Tibial artery (tissue), 4 donors: ENCODE data around the gene RBM4.
A peak's percentile ranks its signal among the peaks of the same experiment; 100 is the strongest.

Experiments used
- DNase-seq, 2 donors: peaks; one replicate each; pipeline ENCODE4 v3.0.0-alpha.2; 2019
- H3K27ac ChIP-seq, 2 donors: fragments of 200-600 bp; sonication (generic) in 1 of 2; 1 replicate in 1 of 2; 2 replicates in 1 of 2; pipeline ENCODE4 v1.5.1; 2018 to 2019; ENCODE audit warnings: mild to moderate bottlenecking in 1 of 2
- H3K27me3 ChIP-seq, 2 donors: fragments of 200-600 bp; sonication (generic) in 1 of 2; one replicate each; pipeline versions ENCODE4 v1.5.1 to v1.6.0; 2016 to 2019
- H3K36me3 ChIP-seq, 3 donors: fragments of 200-600 bp; sonication (generic) in 2 of 3; one replicate each; pipeline ENCODE4 v1.5.1; 2016 to 2019; ENCODE audit warnings: mild to moderate bottlenecking in 2 of 3
- H3K4me1 ChIP-seq, 4 donors: fragments of 200-600 bp; sonication (generic) in 2 of 4; 1 replicate in 3 of 4; 2 replicates in 1 of 4; pipeline ENCODE4 v1.5.1; 2016 to 2019
- H3K4me3 ChIP-seq, 2 donors: fragments of 200-600 bp; sonication (generic) in 1 of 2; 1 replicate in 1 of 2; 2 replicates in 1 of 2; pipeline ENCODE4 v1.5.1; 2018 to 2019; ENCODE audit warnings: mild to moderate bottlenecking in 2 of 2
- H3K9me3 ChIP-seq, 3 donors: fragments of 200-600 bp; sonication (generic) in 1 of 3; one replicate each; pipeline ENCODE4 v1.5.1; 2016 to 2019
- intact Hi-C: fragments of 100-400 bp; cut with DNase I; formaldehyde crosslinking; loops from one replicate; pipeline ENCODE4 v1.15.0; 2023; ENCODE audit warnings: low total_unique reads
- TF ChIP-seq, protein P1 (sequence below), 2 experiments: fragments of 200-600 bp in 1 of 2; fragments of 450-650 bp in 1 of 2; IDR thresholded peaks; one replicate each; pipeline ENCODE4 v1.5.1; 2017 to 2019; ENCODE audit warnings: antibody characterized with exemption in 2 of 2, mild to moderate bottlenecking in 1 of 2, moderate library complexity in 1 of 2

RBM4 gene

DNA sequence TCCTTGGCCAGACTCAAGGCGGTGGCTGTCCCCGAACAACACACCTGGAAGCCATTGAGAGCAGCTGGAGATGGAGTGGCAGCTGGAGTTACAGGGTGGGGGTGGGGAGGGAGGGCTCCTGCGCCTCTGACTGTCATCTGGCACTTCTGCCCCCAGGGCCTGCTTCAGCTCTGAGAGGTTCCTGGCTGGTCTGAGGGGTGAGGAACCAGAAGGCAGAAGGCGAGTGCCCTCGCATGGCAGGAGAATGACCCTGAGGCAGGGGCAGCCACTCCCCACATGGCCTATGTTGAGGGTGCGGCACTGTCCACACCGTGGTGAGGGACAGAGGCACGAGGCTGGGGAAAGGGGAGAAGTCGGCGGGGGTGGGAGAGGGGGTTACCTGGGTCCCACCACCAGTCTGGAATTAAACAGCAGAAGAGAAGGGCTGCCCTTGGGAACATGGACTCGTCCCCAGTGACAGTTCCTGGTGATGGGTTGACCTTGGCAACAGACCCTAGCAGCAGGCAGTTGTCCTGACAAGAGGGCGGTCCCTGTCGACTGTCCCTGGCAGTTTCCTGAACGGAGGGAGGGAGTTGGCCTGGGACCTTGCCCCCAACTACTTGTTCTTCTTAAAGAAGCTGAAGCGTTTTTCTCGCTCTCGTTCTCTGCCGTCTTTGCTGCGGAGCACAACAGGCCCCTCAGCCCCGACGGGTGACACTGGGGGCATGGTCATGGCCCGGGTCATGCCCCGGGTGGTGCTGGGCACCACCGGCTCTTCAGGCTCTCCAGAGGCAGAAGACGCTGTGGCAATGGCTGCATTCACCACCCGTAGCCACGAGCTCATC is 47.0 kb downstream of the RBM4 start:
- Histone ChIP-seq H3K27ac (no peak overlapping the region), H3K4me1 (no peaks in the 10 kb centered on the region), H3K27me3 (peaks cover 0 to 17% of the 10 kb centered on the region in 2 donors), H3K36me3 (peaks cover 0 to 35% (median 0%) of the 10 kb centered on the region in 3 donors), H3K9me3 (no peaks in the 10 kb centered on the region), H3K4me3 (no peak overlapping the region)
- intact Hi-C loops, result no loop called here
- peak in 1 of 2 donors; percentile 43 for DNase-seq
- TF ChIP-seq, protein P1, sequence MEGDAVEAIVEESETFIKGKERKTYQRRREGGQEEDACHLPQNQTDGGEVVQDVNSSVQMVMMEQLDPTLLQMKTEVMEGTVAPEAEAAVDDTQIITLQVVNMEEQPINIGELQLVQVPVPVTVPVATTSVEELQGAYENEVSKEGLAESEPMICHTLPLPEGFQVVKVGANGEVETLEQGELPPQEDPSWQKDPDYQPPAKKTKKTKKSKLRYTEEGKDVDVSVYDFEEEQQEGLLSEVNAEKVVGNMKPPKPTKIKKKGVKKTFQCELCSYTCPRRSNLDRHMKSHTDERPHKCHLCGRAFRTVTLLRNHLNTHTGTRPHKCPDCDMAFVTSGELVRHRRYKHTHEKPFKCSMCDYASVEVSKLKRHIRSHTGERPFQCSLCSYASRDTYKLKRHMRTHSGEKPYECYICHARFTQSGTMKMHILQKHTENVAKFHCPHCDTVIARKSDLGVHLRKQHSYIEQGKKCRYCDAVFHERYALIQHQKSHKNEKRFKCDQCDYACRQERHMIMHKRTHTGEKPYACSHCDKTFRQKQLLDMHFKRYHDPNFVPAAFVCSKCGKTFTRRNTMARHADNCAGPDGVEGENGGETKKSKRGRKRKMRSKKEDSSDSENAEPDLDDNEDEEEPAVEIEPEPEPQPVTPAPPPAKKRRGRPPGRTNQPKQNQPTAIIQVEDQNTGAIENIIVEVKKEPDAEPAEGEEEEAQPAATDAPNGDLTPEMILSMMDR (IDR thresholded peaks at IDR 0.05), result no peak

DNA sequence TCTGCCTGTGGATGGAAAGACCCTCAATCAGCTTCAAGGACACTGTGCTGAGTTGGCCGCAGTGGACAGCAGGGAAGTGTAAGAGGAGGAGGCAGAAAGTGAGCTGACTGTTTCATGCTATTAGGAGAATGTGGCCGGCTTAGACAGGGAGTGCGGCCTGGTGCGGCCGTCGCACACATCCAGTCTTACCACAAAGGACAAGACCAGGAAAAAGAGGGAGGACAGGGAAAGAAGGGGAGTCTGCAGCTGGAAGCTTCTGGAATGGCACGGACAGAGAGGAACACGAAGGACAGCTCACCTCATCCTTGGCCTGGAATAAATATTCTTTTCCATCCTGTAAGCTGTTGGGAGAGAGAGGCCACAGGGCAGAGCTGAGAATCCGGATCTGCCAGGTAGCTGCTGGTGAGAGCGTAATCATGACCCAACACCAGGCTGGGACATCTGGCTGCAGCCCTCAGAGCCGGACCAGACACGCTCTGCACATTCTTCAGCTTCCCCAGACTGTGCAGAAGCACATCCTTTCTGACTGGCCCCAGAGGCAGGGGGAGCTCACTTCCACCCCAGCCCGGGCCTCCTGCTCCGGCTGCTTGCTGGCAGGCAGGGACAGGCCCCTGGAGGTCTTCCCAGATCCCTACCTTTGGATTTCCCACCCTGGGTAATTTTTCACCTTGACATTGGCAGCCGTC is 47.7 kb downstream of the RBM4 start:
- Histone ChIP-seq H3K27me3 (peaks cover 0 to 17% of the 10 kb centered on the region in 2 donors), H3K4me1 (no peaks in the 10 kb centered on the region), H3K4me3 (no peak overlapping the region), H3K27ac (no peak overlapping the region), H3K9me3 (no peaks in the 10 kb centered on the region), H3K36me3 (peaks cover 0 to 41% (median 0%) of the 10 kb centered on the region in 3 donors)
- TF ChIP-seq, protein P1 (IDR thresholded peaks at IDR 0.05), result no peak
- DNase-seq, result peak in 1 of 2 donors; percentile 41
- intact Hi-C loops, result no loop called here

DNA sequence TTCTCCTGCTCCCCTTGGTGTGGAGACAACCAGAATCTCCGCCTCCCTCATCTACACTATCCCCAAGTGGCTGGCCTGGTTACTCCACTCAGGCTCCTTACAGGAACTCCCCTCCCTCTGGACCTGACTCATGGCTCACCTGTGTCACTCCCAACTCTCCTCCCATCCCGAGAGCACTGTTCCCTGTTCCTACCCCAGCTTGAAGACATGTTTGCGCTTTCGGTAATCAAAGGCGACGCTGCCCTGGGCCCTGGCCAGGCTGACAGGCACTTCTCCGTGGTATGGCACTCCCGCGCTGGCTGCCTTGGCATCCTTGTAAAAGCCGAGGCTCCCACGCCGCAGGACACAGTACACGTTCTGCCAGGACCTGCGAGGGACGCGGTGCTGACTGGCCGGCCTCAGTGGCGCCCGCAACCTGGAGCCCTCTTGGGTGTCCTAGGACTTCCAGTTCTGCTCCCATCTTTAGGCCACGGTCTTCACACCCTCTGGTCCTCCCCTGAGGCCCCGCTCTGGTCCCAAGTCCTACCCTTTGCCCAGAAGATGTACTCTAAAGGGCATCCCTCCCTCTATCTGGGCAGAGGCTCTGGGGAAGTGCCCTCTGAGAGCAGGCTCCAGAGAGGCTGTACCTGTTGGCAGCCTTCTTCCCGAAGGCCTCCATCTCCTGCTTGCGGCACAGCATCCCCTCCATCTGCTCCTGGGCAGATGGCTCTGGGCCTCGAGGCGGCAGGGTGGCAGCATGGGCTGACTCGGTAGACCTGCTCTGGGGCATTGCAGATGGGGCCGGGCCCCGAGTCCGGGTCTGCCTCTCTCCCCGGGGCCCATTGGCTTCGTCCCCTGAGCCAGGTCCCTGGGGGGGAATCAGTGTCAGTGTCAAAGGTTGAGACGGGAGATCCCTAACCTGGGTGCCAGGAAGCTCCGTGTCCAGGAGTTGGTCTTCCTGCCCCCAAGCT is 48.6 kb downstream of the RBM4 start:
- Histone ChIP-seq H3K9me3 (no peaks in the 10 kb centered on the region), H3K36me3 (peaks cover 0 to 44% (median 0%) of the 10 kb centered on the region in 3 donors), H3K27me3 (peaks cover 0 to 17% of the 10 kb centered on the region in 2 donors), H3K4me1 (no peaks in the 10 kb centered on the region), H3K4me3 (no peak overlapping the region), H3K27ac (no peak overlapping the region)
- intact Hi-C loops, result no loop called here
- DNase-seq, result peak in 1 of 2 donors; percentile 59
- TF ChIP-seq, protein P1 (IDR thresholded peaks at IDR 0.05), result no peak

DNA sequence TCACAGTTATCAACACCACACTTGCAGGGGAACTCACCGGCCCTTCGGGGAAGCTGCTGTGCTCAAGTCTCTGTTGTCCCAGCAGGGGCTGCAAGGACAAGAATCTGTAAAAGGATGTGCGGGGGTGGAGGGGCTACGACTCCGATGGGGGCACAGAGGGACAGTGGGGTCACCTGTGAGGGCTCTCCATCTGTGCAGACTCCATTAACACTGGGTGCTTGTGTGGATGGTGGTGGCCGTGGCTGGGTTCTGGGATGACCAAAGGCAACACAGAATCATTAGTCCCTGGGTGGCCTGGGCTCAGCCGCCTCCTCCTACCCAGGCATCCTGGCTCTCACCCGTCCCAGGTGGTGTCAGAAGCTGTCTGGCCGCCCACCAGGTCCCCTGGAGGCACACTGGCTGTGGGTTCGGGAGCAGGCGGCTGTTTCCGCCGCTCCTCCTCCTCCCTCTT is 49.4 kb downstream of the RBM4 start:
- DNase-seq, result peak in 1 of 2 donors; percentile 52

More for the DNA sequence above, 49.4 kb downstream of the RBM4 start:
- no peaks in the 10 kb centered on the region for H3K4me1 ChIP-seq
- no peak overlapping the region for H3K4me3 ChIP-seq
- TF ChIP-seq, protein P1 (IDR thresholded peaks at IDR 0.05), result no peak
- H3K9me3 ChIP-seq, result no peaks in the 10 kb centered on the region
- H3K27ac ChIP-seq, result no peak overlapping the region
- peaks cover 0 to 50% (median 0%) of the 10 kb centered on the region in 3 donors for H3K36me3 ChIP-seq
- intact Hi-C loops, result no loop called here
- peaks cover 0 to 17% of the 10 kb centered on the region in 2 donors for H3K27me3 ChIP-seq
